GM10266 (cell line): ENCODE measurements around the gene CXCL14.

Source experiments
- DNase-seq: peaks from one replicate; pipeline ENCODE4 v3.0.0; 2012; ENCODE audit errors: extremely low spot score
- CTCF ChIP-seq: IDR thresholded peaks from 2 replicates; pipeline ENCODE4 v1.5.1; 2012; ENCODE audit warnings: mild to moderate bottlenecking, low read depth; ENCODE audit not compliant: control insufficient read depth, insufficient read depth; ENCODE audit errors: missing control alignments

Gene CXCL14

GRCh38 chr5:135543485-135544304, 35.1 kb downstream of the CXCL14 start:
- no peak for DNase-seq
- no peak for TF ChIP-seq CTCF

- TF ChIP-seq CTCF: no peak
- no peak for DNase-seq
These were observed 35.7 kb downstream of the CXCL14 start for GRCh38 chr5:135543001-135543484.

- no peak for DNase-seq
- no peak for TF ChIP-seq CTCF
These were observed 36.8 kb downstream of the CXCL14 start for GRCh38 chr5:135541807-135542502.

- no peak for DNase-seq
- TF ChIP-seq CTCF: no peak
These were observed 39.3 kb downstream of the CXCL14 start for GRCh38 chr5:135539430-135540005.

- no peak for DNase-seq
- no peak for TF ChIP-seq CTCF
These were observed 40.5 kb downstream of the CXCL14 start for GRCh38 chr5:135538261-135538660.

GRCh38 chr5:135537745-135538144, 41.0 kb downstream of the CXCL14 start:
- no peak for TF ChIP-seq CTCF
- no peak for DNase-seq

- DNase-seq: no peak
- TF ChIP-seq CTCF: no peak
These were observed 41.5 kb downstream of the CXCL14 start for GRCh38 chr5:135537271-135537670.
